GM12878 (cell line): ENCODE results near the gene GRIP2. TPM values are rescaled to one million over a fixed set of nuclear protein-coding genes. Genes with fewer than 3 reads are reported as not detected.

Source experiments
- ATAC-seq: fragments of 200-7000 bp; cut with Tn5 transposase; 3 replicates; pipeline ENCODE4 v1.9.1; 2020; ENCODE audit warnings: mild to moderate bottlenecking, moderate library complexity
- BruUV-seq: library from RNA; stranded (reverse); fragments of 400-500 nt; replicated peaks from 2 replicates; lab custom pipeline; 2021; lab: Mats Ljungman, UMichigan
- CTCF ChIA-PET: fragments of 300-600 bp; sonication (Branson Sonifier 250); formaldehyde crosslinking; extraction: SDS; loops from one replicate; lab custom pipeline; 2021; ENCODE audit warnings: inconsistent platforms; lab: Yijun Ruan, JAX
- POLR2A ChIA-PET: fragments of 350-600 bp; formaldehyde crosslinking; extraction: SDS; loops from one replicate; lab custom pipeline; 2021; ENCODE audit warnings: inconsistent platforms; lab: Charles Lee
- RAD21 ChIA-PET: fragments of 300-600 bp; sonication (Branson Sonifier 250); formaldehyde crosslinking; loops from one replicate; lab custom pipeline; 2023; ENCODE audit warnings: antibody characterized with exemption; ENCODE audit not compliant: unreplicated experiment; lab: Charles Lee
- SMC1A ChIA-PET: fragments of 300-600 bp; sonication (Branson Sonifier 250); formaldehyde crosslinking; loops from one replicate; lab custom pipeline; 2023; ENCODE audit not compliant: unreplicated experiment, uncharacterized antibody; lab: Charles Lee
- DNase-seq: peaks from one replicate; pipeline ENCODE4 v3.0.0-alpha.2; 2011; ENCODE audit warnings: low read depth, low spot score
- FAIRE-seq: peaks from 3 replicates; lab custom pipeline; 2011; peaks lifted over from hg19 to GRCh38; lab: Jason Lieb, UNC
- H2AFZ ChIP-seq: 2 replicates; pipeline ENCODE4 v1.6.0; 2011; ENCODE audit warnings: low read depth, low read length, control low read depth; ENCODE audit not compliant: control insufficient read depth
- H3K27ac ChIP-seq: 2 replicates; pipeline ENCODE4 v1.5.1; 2011; ENCODE audit warnings: control low read depth; ENCODE audit not compliant: control insufficient read depth, insufficient read depth
- H3K27me3 ChIP-seq, 2 experiments: replicated peaks in 1 of 2; 2 replicates each; pipeline versions ENCODE4 v1.6.0 to v1.6.1; 2011; ENCODE audit warnings: low read length in 1 of 2; ENCODE audit not compliant: control insufficient read depth in 2 of 2, insufficient read depth in 2 of 2
- H3K36me3 ChIP-seq, 2 experiments: 2 replicates each; pipeline ENCODE4 v1.5.1; 2011; ENCODE audit warnings: low read length in 1 of 2; ENCODE audit not compliant: control insufficient read depth in 2 of 2, insufficient read depth in 2 of 2
- H3K4me1 ChIP-seq: 2 replicates; pipeline ENCODE4 v1.6.1; 2011; ENCODE audit warnings: mild to moderate bottlenecking, low read length, moderate library complexity, mixed read lengths; ENCODE audit not compliant: control insufficient read depth, insufficient read depth
- H3K4me2 ChIP-seq: 2 replicates; pipeline ENCODE4 v1.6.0; 2011; ENCODE audit warnings: control low read depth; ENCODE audit not compliant: control insufficient read depth, insufficient read depth
- H3K4me3 ChIP-seq: fragments of 200-600 bp; sonication (generic); 2 replicates; pipeline ENCODE4 v1.5.1; 2016
- H3K79me2 ChIP-seq: 2 replicates; pipeline ENCODE4 v1.6.0; 2011; ENCODE audit warnings: low read length; ENCODE audit not compliant: control insufficient read depth, insufficient read depth
- H3K9ac ChIP-seq: 2 replicates; pipeline ENCODE4 v1.8.0; 2011; ENCODE audit warnings: low read length, control low read depth, mixed read lengths; ENCODE audit not compliant: control insufficient read depth, insufficient read depth
- H3K9me3 ChIP-seq: replicated peaks from 3 replicates; pipeline ENCODE4 v1.5.1; 2011; ENCODE audit warnings: mild to moderate bottlenecking, low read length; ENCODE audit not compliant: control insufficient read depth, insufficient read depth
- H4K20me1 ChIP-seq: 2 replicates; pipeline ENCODE4 v1.6.0; 2011; ENCODE audit not compliant: control insufficient read depth, insufficient read depth
- CBX5 ChIP-seq: sonication (generic); IDR thresholded peaks from 2 replicates; pipeline ENCODE4 v1.6.1; 2016; ENCODE audit warnings: low read depth, moderate library complexity, mild to moderate bottlenecking, inconsistent platforms
- CREB1 ChIP-seq: IDR thresholded peaks from 2 replicates; pipeline ENCODE4 v1.6.1; 2012; ENCODE audit warnings: low read depth, mild to moderate bottlenecking, inconsistent platforms
- CREM ChIP-seq: IDR thresholded peaks from 2 replicates; pipeline ENCODE4 v1.6.1; 2014; ENCODE audit warnings: antibody characterized with exemption, low read depth
- GATAD2B ChIP-seq: fragments of 450-650 bp; conservative IDR thresholded peaks from 2 replicates; pipeline ENCODE4 v1.6.1; 2017; ENCODE audit warnings: low read depth, mild to moderate bottlenecking, moderate library complexity
- IRF4 ChIP-seq: IDR thresholded peaks from 2 replicates; pipeline ENCODE4 v1.6.1; 2011; ENCODE audit warnings: low read depth, low read length
- JUND ChIP-seq: IDR thresholded peaks from 2 replicates; pipeline ENCODE4 v1.6.1; 2012; ENCODE audit warnings: low read depth, mild to moderate bottlenecking, low read length, improper control_type of control experiment, moderate library complexity
- MYC ChIP-seq: IDR thresholded peaks from 2 replicates; pipeline ENCODE4 v1.6.1; 2011; ENCODE audit warnings: mild to moderate bottlenecking, low read length, moderate library complexity, inconsistent platforms; ENCODE audit not compliant: insufficient read depth, insufficient replicate concordance, insufficient read length, severe bottlenecking
- POLR2AphosphoS5 ChIP-seq: IDR thresholded peaks from 2 replicates; pipeline ENCODE4 v1.6.1; 2011; ENCODE audit warnings: mild to moderate bottlenecking, low read length, inconsistent platforms
- SIN3A ChIP-seq: IDR thresholded peaks from 2 replicates; pipeline ENCODE4 v1.6.1; 2012; ENCODE audit warnings: low read depth, low read length, improper control_type of control experiment
- SMARCA5 ChIP-seq: fragments of 450-650 bp; IDR thresholded peaks from 2 replicates; pipeline ENCODE4 v1.6.1; 2017; ENCODE audit warnings: mild to moderate bottlenecking
- STAT3 ChIP-seq: IDR thresholded peaks from 2 replicates; pipeline ENCODE4 v1.6.1; 2011; ENCODE audit warnings: low read depth, low read length, improper control_type of control experiment
- TAF1 ChIP-seq: IDR thresholded peaks from 2 replicates; pipeline ENCODE4 v1.6.1; 2011; ENCODE audit warnings: mild to moderate bottlenecking, low read depth, low read length, borderline replicate concordance
- YBX1 ChIP-seq: fragments of 450-650 bp; IDR thresholded peaks from 2 replicates; pipeline ENCODE4 v1.6.1; 2016; ENCODE audit warnings: antibody characterized with exemption
- ZNF207 ChIP-seq: fragments of 450-650 bp; IDR thresholded peaks from 2 replicates; pipeline ENCODE4 v1.6.1; 2014; ENCODE audit warnings: antibody characterized with exemption, mild to moderate bottlenecking, borderline replicate concordance
- whole genome bisulfite sequencing: methylation state at CpG from one replicate; pipeline ENCODE4 v1.1.6; 2016; ENCODE audit warnings: low lambda C conversion rate; ENCODE audit not compliant: insufficient replicate concordance, insufficient coverage; ENCODE audit errors: missing lambda C conversion rate; 5-methylcytosine and 5-hydroxymethylcytosine counted together
- in situ Hi-C: fragments of 300-500 bp; cut with MboI; formaldehyde crosslinking; loops from 9 replicates; pipeline ENCODE4 v1.14.3; 2018; ENCODE audit warnings: mixed read lengths
- intact Hi-C: fragments of 100-400 bp; cut with micrococcal nuclease; formaldehyde crosslinking; loops from one replicate; pipeline ENCODE4 v1.14.2; 2022; ENCODE audit not compliant: unreplicated experiment
- polyA plus RNA-seq, 11 experiments: library from polyadenylated mRNA; depleted of rRNA in 4 of 11; unstranded in 6 of 11; stranded (reverse) in 5 of 11; fragments of >200 nt; fragmentation: Nextera tagmentation in 4 of 11; fragmentation: Illumina TruSeq in 1 of 11; extraction: Ambion mirVana in 4 of 11; extraction: Trizol in 1 of 11; gene quantifications; 1 replicate in 1 of 11; 2 replicates in 10 of 11; pipeline versions ENCODE4 v1.2.1 to v1.2.3, GENCODE V29; 2011 to 2016; ENCODE audit warnings: inconsistent platforms in 2 of 11, missing spikeins in 2 of 11, low read depth in 1 of 11
- total RNA-seq, 4 experiments: library from RNA; depleted of rRNA in 3 of 4; stranded (reverse); fragments of >200 nt in 3 of 4; fragmentation: Illumina TruSeq in 1 of 4; extraction: Trizol in 1 of 4; gene quantifications; 2 replicates each; pipeline versions ENCODE4 v1.2.1 to v1.2.3, GENCODE V29; 2013 to 2021
- TF ChIP-seq, protein P1 (sequence below): IDR thresholded peaks from 2 replicates; pipeline ENCODE4 v1.6.1; 2011; ENCODE audit warnings: borderline replicate concordance, low read depth, mild to moderate bottlenecking, moderate library complexity, mixed read lengths, low read length; ENCODE audit not compliant: insufficient read depth; ENCODE audit errors: extremely low read length
- TF ChIP-seq, protein P2 (sequence below): fragments of 450-650 bp; IDR thresholded peaks from 2 replicates; pipeline ENCODE4 v1.6.1; 2017; ENCODE audit warnings: antibody characterized with exemption, mild to moderate bottlenecking, moderate library complexity
- TF ChIP-seq, protein P3 (sequence below): fragments of 450-650 bp; IDR thresholded peaks from 2 replicates; pipeline ENCODE4 v1.6.1; 2016; ENCODE audit warnings: mild to moderate bottlenecking

Gene GRIP2
- total and polyA plus RNA-seq, 10 of the 15 experiments (the other 5 are each of a cell fraction or from before 2014, with no cell fraction given): not detected

DNA sequence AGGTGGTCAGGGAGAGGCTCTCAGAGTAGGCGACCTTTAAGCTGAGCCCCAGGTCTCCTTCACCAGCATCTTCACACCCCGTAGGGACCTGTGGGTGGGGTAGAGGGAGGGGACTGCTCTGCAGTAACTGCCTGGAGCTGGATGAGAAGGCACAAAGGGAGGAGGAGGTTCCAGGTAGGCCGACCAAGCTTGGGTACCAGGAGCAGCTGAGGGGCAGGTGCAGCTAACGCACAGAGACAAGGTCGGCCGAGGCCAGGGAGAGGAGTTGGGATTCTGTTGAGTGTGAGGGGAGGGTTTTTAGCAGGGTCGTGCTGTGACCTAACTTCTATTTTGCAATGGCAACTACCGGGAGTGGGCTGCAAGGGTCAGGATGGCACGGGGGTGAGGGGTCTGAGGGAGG is 5.9 kb upstream of the GRIP2 start:
- POLR2A ChIA-PET: no interaction called here
- Histone ChIP-seq H3K27ac (no peak overlapping the region), H4K20me1 (no peaks in the 10 kb centered on the region), H3K4me1 (no peaks in the 10 kb centered on the region), H3K4me2 (no peak overlapping the region), H3K36me3 (no peaks in the 10 kb centered on the region), H3K79me2 (no peaks in the 10 kb centered on the region), H2AFZ (no peak overlapping the region), H3K9me3 (no peaks in the 10 kb centered on the region), H3K4me3 (no peak overlapping the region), H3K9ac (no peak overlapping the region), H3K27me3 (peaks cover 0 to 2% of the 10 kb centered on the region in 2 experiments; a peak in 2 of 4 replicates)
- DNase-seq (no peak), FAIRE-seq (no peak), ATAC-seq (no peak)
- no peak for TF ChIP-seq MYC
- TF ChIP-seq IRF4: no peak
- TF ChIP-seq, protein P1, sequence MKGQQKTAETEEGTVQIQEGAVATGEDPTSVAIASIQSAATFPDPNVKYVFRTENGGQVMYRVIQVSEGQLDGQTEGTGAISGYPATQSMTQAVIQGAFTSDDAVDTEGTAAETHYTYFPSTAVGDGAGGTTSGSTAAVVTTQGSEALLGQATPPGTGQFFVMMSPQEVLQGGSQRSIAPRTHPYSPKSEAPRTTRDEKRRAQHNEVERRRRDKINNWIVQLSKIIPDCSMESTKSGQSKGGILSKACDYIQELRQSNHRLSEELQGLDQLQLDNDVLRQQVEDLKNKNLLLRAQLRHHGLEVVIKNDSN: no peak
- no peak for TF ChIP-seq SIN3A
- TF ChIP-seq, protein P2, sequence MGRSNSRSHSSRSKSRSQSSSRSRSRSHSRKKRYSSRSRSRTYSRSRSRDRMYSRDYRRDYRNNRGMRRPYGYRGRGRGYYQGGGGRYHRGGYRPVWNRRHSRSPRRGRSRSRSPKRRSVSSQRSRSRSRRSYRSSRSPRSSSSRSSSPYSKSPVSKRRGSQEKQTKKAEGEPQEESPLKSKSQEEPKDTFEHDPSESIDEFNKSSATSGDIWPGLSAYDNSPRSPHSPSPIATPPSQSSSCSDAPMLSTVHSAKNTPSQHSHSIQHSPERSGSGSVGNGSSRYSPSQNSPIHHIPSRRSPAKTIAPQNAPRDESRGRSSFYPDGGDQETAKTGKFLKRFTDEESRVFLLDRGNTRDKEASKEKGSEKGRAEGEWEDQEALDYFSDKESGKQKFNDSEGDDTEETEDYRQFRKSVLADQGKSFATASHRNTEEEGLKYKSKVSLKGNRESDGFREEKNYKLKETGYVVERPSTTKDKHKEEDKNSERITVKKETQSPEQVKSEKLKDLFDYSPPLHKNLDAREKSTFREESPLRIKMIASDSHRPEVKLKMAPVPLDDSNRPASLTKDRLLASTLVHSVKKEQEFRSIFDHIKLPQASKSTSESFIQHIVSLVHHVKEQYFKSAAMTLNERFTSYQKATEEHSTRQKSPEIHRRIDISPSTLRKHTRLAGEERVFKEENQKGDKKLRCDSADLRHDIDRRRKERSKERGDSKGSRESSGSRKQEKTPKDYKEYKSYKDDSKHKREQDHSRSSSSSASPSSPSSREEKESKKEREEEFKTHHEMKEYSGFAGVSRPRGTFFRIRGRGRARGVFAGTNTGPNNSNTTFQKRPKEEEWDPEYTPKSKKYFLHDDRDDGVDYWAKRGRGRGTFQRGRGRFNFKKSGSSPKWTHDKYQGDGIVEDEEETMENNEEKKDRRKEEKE: no peak
- TF ChIP-seq ZNF207: no peak
- TF ChIP-seq JUND: no peak
- no peak for TF ChIP-seq CBX5
- no peak for TF ChIP-seq CREM
- TF ChIP-seq GATAD2B: no peak
- TF ChIP-seq, protein P3, sequence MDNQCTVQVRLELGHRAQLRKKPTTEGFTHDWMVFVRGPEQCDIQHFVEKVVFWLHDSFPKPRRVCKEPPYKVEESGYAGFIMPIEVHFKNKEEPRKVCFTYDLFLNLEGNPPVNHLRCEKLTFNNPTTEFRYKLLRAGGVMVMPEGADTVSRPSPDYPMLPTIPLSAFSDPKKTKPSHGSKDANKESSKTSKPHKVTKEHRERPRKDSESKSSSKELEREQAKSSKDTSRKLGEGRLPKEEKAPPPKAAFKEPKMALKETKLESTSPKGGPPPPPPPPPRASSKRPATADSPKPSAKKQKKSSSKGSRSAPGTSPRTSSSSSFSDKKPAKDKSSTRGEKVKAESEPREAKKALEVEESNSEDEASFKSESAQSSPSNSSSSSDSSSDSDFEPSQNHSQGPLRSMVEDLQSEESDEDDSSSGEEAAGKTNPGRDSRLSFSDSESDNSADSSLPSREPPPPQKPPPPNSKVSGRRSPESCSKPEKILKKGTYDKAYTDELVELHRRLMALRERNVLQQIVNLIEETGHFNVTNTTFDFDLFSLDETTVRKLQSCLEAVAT: no peak
- TF ChIP-seq SMARCA5: no peak
- no peak for TF ChIP-seq STAT3
- TF ChIP-seq POLR2AphosphoS5: no peak
- no peak for TF ChIP-seq CREB1
- no peak for TF ChIP-seq YBX1
- no peak for TF ChIP-seq TAF1
- SMC1A ChIA-PET: no interaction called here
- intact Hi-C loops (no loop called here), in situ Hi-C loops (no loop called here)
- 20% methylated on average over 9 of the region's 9 CpGs for WGBS
- RAD21 ChIA-PET: no interaction called here
- BruUV-seq: no TSS peak
- CTCF ChIA-PET: interaction anchor here (2.5 kb wide), 1 partner anchor 342 kb away, joined by 8 read pairs; no protein-coding TSS in a partner anchor
